ENCODE data around the gene MYO5B. TPM values are rescaled to one million over a fixed set of nuclear protein-coding genes. Genes with fewer than 3 reads are reported as not detected.

MYO5B gene
- total RNA-seq, 1 experiment from 2014 or later: 32.1 TPM

DNA sequence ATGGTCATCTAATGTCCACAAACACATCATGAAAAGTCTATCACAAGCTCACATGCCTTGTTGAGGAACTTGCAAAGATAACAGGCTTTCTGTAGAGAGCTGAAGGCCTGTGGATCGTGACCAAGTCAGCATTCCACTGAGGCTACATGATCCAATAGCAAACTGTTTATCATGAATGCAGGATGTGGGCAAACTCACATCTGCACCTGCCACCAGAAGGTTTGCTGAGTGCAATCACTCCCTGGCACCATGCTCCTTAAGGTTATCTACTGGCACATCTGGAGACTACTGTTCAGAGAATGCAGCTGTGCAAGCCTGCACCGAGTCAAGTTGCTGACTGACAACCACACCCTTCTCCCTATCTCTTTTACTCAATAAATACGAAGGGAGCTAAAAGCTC lies 314.3 kb downstream of the MYO5B start:
- ChIA-PET RAD21 (ENCODE audit: low non-redundant PET in 1 of 2, low total read pairs in 2 of 2, uncharacterized antibody in 2 of 2, unreplicated experiment in 2 of 2) (no interaction called here), POLR2A (no interaction called here), CTCF (no interaction called here)
- H4K20me1 ChIP-seq (ENCODE audit: insufficient read depth): no peaks in the 10 kb centered on the region
- DNase-seq (ENCODE audit: low read depth, low spot score) (no peak), ATAC-seq (no peak)
- H3K79me2 ChIP-seq (ENCODE audit: insufficient read depth, low read length): no peaks in the 10 kb centered on the region
- no peaks in the 10 kb centered on the region for H3K36me3 ChIP-seq (ENCODE audit: control insufficient read depth in 1 of 2, insufficient read depth in 2 of 2, low read length in 2 of 2)
- BruUV-seq (replicated peaks): no TSS peak
- H3K9ac ChIP-seq (ENCODE audit: low read length): no peak overlapping the region
- no peak overlapping the region for H3K27ac ChIP-seq (ENCODE audit: low read depth, low read length)
- no peaks in the 10 kb centered on the region for H3K4me1 ChIP-seq (ENCODE audit: control insufficient read depth in 1 of 2, insufficient read depth in 2 of 2, low read length in 2 of 2)
- no peak for TF ChIP-seq ZFX (IDR thresholded peaks at IDR 0.05)
- no peak for TF ChIP-seq YY1 (IDR thresholded peaks at IDR 0.05; ENCODE audit: extremely low read depth, insufficient replicate concordance, low read depth, low read length)
- TF ChIP-seq POLR2A (IDR thresholded peaks at IDR 0.05; ENCODE audit: borderline replicate concordance, extremely low read depth, insufficient read depth, insufficient read length): no peak
- TF ChIP-seq ZNF274 (IDR thresholded peaks at IDR 0.05; ENCODE audit: low read depth, low read length): no peak
- no peak for TF ChIP-seq SP1 (IDR thresholded peaks at IDR 0.05; ENCODE audit: low read depth)
- H3K4me3 ChIP-seq (replicated peaks in 1 of 2; ENCODE audit: low read depth in 1 of 2, low read length in 2 of 2): no peak overlapping the region
- H3K4me2 ChIP-seq (ENCODE audit: low read length): no peak overlapping the region
- no peak overlapping the region for H2AFZ ChIP-seq (ENCODE audit: low read depth, low read length, poor library complexity, severe bottlenecking)
- H3K27me3 ChIP-seq (ENCODE audit: insufficient read depth, low read length): no peaks in the 10 kb centered on the region
- no peaks in the 10 kb centered on the region for H3K9me3 ChIP-seq (ENCODE audit: control insufficient read depth in 1 of 2, insufficient read depth in 1 of 2, low read depth in 1 of 2, low read length in 2 of 2)
- H3K9me2 ChIP-seq (ENCODE audit: insufficient read depth): no peaks in the 10 kb centered on the region
- intact Hi-C loops (cut with micrococcal nuclease): loop anchor here (10.0 kb wide), 1 partner anchor 474 kb away; no protein-coding TSS in a partner anchor

GRCh38 chr18:49879271-49879580 lies 315.7 kb downstream of the MYO5B start:
- Histone ChIP-seq H4K20me1 (ENCODE audit: insufficient read depth) (no peaks in the 10 kb centered on the region), H3K4me3 (replicated peaks in 1 of 2; ENCODE audit: low read depth in 1 of 2, low read length in 2 of 2) (no peak overlapping the region), H3K4me2 (ENCODE audit: low read length) (no peak overlapping the region), H3K79me2 (ENCODE audit: insufficient read depth, low read length) (no peaks in the 10 kb centered on the region), H3K27ac (ENCODE audit: low read depth, low read length) (no peak overlapping the region), H3K4me1 (ENCODE audit: control insufficient read depth in 1 of 2, insufficient read depth in 2 of 2, low read length in 2 of 2) (no peaks in the 10 kb centered on the region), H3K9me3 (ENCODE audit: control insufficient read depth in 1 of 2, insufficient read depth in 1 of 2, low read depth in 1 of 2, low read length in 2 of 2) (no peaks in the 10 kb centered on the region), H3K9me2 (ENCODE audit: insufficient read depth) (no peaks in the 10 kb centered on the region), H3K27me3 (ENCODE audit: insufficient read depth, low read length) (no peaks in the 10 kb centered on the region), H3K9ac (ENCODE audit: low read length) (no peak overlapping the region), H3K36me3 (ENCODE audit: control insufficient read depth in 1 of 2, insufficient read depth in 2 of 2, low read length in 2 of 2) (no peaks in the 10 kb centered on the region), H2AFZ (ENCODE audit: low read depth, low read length, poor library complexity, severe bottlenecking) (no peak overlapping the region)
- ChIA-PET POLR2A (no interaction called here), CTCF (no interaction called here), RAD21 (ENCODE audit: low non-redundant PET in 1 of 2, low total read pairs in 2 of 2, uncharacterized antibody in 2 of 2, unreplicated experiment in 2 of 2) (no interaction called here)
- DNase-seq (ENCODE audit: low read depth, low spot score) (no peak), ATAC-seq (no peak)
- intact Hi-C loops (cut with micrococcal nuclease): no loop called here
- TF ChIP-seq RAD21 (IDR thresholded peaks at IDR 0.05; ENCODE audit: low read depth): no peak
- no peak for TF ChIP-seq EGR1 (IDR thresholded peaks at IDR 0.05; ENCODE audit: low read depth)
- no peak for TF ChIP-seq EZH2phosphoT487 (IDR thresholded peaks at IDR 0.05; ENCODE audit: borderline replicate concordance)
- no peak for TF ChIP-seq REST (IDR thresholded peaks at IDR 0.05; ENCODE audit: low read depth)
- no peak for TF ChIP-seq CEBPB (IDR thresholded peaks at IDR 0.05; ENCODE audit: low read depth)
- TF ChIP-seq, protein P1, sequence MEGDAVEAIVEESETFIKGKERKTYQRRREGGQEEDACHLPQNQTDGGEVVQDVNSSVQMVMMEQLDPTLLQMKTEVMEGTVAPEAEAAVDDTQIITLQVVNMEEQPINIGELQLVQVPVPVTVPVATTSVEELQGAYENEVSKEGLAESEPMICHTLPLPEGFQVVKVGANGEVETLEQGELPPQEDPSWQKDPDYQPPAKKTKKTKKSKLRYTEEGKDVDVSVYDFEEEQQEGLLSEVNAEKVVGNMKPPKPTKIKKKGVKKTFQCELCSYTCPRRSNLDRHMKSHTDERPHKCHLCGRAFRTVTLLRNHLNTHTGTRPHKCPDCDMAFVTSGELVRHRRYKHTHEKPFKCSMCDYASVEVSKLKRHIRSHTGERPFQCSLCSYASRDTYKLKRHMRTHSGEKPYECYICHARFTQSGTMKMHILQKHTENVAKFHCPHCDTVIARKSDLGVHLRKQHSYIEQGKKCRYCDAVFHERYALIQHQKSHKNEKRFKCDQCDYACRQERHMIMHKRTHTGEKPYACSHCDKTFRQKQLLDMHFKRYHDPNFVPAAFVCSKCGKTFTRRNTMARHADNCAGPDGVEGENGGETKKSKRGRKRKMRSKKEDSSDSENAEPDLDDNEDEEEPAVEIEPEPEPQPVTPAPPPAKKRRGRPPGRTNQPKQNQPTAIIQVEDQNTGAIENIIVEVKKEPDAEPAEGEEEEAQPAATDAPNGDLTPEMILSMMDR (IDR thresholded peaks at IDR 0.05 in 2 of 3, conservative IDR thresholded peaks at IDR 0.05 in 1 of 3; ENCODE audit: borderline replicate concordance in 1 of 3, insufficient read depth in 1 of 3, low read depth in 2 of 3, low read length in 2 of 3): no peak
- no TSS peak for BruUV-seq (replicated peaks)
